ENCODE measurements around the gene SPPL3.
"Not testable (repeated sequence)": the region's sequence is repeated elsewhere in the genome, so short reads cannot be mapped to it uniquely, and the experiment has no call there.

The SPPL3 gene

DNA sequence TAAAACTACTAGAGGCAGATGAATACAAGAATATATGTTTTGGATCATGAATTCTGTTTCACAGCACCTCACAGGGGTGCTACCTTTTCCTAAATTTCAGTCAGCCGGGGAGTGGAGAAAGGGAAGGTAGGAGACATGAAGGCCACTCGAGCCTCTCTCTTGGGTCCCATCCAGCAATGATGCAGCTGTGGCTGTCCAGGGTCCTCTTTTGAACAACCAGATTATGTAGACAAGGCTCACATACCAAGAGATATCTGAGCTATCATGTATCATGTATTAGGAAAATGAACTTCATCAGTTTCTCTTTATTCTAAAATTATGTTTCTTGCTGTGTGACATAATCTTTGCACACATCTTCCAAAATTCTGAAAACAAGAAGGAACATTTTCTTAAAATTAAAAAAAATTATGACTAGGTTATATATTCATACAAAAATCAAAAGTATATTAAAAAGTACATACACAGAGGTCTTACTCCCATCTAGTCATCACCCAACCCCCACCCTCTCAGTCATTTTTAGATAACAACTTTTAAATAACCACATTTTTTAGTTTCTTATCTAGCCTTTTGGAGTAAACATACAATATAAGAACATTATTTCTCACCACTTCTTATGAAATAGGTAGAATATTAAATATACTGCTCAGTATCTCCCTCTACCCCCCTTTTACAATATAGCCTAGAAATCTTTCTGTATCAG, 89.8 kb downstream of the SPPL3 start:
- no peak for DNase-seq

DNA sequence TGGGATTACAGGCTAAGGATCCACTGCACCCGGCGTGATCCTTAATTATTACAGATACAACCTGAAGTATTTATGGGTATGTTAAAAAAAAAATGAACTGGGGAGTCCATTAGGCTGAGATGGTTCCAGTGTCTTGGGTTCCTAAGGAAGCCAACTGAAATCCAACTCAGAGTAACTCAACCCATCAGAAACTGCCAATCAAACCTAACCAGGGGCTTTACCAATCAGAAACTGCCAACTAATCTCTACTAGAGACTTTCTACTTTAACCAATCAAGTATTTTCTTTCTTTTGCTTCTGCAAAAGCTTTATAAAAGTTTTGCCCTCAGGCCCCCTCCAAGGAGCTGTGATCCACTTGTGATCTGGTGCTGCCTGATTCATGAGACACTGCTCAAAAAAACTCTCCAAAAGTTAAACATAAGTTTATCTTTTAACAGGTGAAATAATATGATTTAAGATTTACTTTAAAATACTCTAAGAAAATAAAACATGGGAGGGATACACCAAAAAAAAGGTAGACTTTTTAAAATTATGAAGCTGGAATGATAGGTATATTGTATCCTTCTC, 90.5 kb downstream of the SPPL3 start:
- DNase-seq, result no peak

DNA sequence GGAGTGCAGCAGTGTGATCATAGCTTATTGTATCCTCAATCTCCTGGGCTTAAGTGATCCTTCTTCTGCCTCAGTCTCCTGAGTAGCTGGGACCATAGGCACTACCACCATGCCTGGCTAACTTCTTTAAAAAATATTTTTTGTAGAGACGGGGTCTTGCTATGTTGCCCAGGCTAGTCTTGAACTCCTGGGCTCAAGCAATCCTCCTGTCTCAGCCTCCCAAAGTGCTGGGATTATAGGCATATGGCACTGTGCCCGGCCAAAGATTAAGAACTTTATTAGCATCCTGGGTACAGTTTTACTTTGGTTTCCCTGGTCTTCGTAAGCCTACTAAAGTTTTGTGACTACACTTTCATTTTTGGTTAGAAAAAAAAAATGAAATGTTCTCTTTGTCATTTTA, 94.1 kb downstream of the SPPL3 start:
- no peak for DNase-seq

DNA sequence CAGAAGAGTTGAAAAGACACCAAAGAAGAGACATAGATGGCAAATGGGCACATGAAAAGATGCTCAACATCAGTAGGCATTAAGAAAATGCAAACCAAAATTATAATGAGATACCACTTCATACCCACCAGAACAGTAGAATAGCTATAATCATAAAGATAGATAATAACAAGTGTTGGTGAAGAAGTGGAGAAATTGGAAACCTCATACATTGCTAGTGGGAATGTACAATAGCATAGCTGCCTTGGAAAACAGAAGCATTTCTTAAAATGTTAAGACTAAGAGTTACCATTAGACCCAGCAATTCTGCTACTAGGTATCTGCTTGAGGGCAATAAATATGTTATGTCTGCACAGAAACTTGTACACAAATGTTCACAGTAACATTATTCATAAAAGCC, 99.7 kb downstream of the SPPL3 start:
- DNase-seq, result no peak

DNA sequence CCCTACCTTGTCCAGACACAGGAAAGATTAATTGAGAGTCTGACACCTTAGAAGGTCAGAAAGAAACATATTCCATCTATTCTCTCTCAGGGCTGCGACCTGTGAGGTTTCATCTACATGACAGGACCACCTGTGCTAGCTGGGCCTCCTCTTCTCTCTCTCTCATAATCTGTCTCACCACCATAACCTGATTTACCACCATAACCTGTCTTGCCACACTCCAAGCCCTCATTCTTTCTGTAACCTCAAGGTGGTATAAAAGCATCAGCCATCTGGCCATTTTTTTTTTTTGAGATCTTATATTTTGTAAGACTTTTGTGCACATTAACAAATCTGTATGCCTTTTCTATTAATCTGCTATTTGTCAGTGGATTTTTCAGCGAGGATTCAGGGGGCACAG, 103.0 kb downstream of the SPPL3 start:
- no peak for DNase-seq

DNA sequence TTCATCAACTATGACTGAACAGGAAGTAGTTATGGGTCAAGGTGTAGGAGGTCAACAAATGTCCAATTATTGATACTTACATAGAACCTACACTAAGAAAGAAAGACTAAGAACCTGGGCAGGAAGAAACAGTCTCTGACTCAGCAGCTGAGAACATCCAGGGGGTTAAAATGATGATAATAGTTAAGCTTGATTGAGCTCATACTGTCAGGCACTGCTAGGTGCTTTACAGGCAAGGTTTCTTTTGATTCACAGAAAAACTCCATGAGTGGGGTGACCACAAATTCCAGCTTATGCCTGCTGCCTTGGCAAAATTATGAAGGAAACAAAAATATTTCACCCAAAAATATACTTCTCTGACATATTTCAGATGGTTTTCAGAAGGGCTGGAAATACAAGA, 103.5 kb downstream of the SPPL3 start:
- no peak for DNase-seq

DNA sequence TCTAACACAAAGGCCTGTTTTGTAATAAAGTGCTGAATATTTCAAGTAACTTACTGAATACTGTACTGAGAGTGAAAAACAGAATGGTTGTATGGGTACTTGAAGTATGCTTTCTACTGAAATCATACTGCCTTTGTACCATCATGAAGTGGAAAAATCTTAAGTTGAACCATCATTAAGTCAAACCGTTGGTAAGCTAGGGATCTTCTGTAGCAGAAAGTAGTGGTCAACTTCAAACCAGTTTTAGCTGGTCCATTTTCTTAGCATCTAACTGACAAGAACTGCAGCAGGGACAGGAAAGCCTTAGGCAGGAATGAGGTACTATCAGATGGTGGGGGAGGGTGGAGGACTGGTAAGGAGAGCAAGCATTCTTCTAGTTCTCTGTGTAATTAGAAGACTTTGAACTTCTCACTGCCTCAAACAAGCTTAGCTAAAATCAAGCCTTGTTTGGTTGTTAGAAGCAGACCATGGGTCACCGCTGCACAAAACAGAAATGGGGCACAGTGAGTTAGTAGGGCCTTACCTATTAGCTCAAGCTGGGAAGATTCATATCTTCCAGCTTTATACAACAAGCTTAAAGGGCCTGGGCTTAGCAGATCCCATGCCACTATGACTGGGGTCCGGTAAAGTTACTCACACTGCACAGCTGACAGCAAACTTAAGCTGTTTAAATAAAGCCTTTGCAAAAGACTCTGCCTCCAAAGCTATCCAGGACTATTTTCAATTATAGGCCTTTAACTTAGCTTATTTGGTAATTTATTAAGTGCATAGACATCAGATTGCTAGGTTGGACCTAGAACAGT, 104.7 kb downstream of the SPPL3 start:
- DNase-seq, result no peak

DNA sequence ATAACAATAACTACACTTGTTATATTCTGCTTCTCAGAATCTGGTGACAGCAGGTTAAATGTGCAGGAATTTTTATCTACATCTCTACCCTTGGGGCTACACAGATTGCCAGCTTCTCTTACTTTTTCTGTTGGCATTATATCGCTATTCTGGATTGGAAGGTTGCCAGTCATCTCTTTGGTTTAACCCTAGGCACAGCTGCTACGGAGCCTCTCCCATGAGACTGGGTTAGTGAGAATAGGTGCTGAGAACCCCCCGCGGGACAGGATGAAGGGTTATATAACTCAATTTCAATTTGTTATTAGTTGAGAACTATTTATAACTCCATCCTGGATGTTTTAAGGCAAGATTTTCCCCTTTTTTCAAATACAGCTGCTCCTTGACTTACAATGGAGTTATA, 105.5 kb downstream of the SPPL3 start:
- DNase-seq, result no peak

DNA sequence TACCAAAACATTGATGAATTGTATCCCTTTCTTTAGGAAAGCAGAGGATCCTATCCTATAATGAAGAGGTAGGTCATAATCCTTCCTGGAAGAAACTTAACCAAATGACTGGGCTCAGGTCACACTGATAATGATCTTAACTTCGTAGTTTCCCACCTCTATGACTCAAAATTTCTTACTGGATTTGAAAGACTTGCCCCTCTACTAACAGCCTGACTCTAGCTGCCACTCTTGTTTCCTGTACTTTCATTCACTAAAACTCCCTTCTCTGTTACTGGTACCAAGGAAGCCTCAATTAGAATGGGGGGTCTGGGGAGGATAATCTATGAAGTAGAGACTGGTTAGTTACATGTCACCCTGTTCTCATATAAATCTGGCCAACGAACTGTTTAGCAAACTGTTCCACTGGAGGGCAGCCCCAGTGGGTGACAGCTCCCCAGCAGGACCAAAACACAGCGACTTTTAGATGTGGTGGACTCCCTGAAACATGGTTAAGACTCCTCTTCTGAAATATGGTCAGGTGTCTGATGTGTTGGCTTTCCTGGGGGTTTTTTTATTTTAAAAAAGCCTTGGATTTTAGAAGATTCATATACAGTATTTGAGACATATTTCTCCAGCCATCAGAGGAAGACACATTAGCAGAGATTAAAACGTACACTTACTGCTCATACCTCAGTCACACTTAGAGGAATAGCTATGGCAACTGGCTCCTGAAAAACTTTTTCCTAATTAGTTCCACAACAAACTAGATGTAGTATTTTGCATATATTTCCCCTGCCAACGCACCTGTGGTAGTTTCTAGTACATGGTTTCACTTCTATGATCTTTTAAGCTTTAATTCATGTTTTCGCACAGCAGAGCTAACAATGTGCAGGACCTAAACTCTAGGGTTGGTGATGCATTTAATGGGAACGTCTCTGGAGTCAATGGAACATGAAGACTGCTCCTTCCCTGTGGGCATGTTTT, 106.2 kb downstream of the SPPL3 start:
- DNase-seq, result no peak

DNA sequence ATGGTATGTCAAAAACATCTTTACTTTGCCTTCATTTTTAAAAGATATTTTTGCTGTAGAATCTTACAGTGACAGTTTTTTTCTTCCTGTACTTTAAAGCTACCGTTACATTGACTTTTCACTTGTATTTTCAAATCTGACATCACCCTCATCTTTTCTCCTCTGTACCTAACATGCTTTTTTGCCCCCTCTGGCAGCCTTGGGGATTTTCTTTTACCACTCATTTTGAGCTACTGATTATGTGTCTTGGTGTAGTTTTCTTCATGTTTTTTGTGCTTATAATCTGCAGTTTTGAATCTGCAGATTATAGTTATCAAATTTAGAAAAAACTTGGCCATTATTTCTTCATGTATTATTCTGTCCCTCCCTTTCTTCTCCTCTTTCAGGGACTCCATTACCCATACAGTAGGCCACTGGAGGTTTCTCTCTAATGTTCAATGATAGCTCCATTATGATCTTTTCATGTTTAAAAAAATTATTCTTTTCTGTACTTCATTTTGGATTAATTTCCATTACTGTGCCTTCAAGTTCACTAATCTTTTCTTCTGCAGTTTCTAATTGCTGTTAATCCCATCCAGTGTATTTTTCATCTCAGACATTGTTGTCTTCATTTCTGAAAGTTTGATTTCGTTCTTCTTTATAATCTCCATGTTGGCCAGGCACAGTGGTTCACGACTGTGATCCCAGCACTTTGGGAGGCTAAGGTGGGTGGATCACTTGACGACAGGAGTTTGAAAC, 108.5 kb downstream of the SPPL3 start:
- DNase-seq, result no peak

DNA sequence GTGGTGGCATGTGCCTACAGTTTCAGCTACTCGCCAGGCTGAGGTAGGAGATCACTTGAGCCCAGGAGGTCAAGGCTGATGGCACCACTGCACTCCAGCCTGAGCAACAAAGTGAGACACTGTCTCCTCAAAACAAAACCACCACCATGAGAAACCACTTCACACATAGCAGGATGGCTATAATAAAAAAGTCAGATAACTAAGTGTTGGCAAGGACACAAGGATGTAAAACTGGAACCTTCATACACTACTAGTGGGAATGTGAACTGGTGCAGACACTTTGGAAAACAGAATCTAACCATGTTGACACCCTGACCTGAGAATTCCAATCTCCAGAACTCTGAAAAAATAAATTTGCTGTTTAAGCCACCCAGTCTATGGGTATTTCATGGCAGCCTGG, 110.8 kb downstream of the SPPL3 start:
- DNase-seq, result no peak

DNA sequence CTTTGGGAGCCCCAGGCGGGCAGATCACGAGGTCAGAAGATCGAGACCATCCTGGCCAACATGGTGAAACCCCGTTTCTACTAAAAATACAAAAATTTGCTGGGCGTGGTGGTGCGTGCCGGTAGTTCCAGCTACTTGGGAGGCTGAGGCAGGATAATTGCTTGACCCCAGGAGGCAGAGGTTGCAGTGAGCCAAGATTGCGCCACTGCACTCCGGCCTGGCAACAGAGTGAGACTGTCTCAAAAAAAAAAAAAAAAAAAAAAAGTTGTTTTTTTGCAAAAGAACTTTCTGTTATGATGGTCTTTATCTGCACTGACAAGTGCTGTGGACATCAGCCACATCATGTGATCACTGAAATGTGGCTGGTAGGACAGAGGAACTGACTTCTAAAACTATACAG, 111.7 kb downstream of the SPPL3 start:
- DNase-seq, result not testable (repeated sequence)

DNA sequence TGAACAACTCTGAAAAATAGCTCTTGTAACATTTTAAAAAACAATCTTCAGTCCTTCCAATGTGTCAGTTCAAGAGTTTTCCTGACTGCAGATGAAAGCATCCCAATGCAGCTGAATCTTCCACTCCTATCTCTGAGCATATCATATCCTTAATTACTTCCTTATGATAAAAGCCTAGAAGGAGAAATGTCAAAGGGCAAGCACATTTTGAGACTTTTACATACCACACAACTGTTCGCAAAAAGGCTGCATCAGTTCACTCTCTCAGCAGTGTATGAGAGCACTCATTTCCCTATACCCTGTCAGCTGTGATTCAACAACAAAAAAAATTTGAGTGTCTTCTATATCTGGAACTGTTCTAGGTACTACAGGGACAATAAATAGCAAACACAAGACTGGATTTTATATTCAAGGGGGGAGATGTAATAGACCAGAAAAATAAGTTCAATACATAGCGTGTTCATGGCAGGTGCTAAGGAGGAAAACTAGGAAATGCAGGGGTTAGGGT, 112.4 kb downstream of the SPPL3 start:
- DNase-seq, result no peak

DNA sequence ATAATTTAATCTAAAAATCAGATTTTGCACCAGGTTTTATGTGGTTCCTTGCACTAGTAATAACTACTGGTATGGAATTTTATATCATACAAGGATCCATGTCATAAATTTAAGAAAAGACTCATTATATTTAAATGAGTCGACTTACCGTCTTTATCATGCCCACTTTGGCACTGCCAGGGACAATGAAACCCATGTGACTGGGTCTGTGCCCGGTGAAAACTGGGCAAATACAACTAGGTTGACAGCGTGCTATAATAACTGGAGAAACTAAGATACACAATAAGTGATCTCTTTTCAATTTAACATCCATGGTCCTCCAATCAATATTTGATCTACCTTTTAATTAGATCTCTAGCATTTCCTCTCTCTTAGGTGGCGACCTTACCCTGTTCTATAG, 114.0 kb downstream of the SPPL3 start:
- DNase-seq, result no peak

DNA sequence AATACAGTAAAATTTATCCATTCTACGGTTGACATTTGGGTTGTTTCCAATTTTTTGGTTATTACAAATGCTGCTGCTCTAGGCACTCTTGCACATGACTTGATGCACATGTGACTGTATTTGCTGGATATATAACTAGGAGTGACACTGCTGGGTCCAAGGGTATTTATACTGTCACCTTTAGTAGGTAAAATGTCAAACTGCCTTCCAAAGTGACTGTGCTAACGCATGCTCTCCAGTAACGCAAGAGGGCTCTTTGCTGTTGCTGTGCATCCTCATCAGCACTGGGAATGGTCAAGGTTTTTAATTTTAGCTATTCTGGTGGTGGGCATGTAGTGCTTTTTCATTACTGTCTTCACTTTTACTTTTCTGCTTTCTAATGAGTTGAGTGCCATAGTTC, 116.3 kb downstream of the SPPL3 start:
- DNase-seq, result no peak

DNA sequence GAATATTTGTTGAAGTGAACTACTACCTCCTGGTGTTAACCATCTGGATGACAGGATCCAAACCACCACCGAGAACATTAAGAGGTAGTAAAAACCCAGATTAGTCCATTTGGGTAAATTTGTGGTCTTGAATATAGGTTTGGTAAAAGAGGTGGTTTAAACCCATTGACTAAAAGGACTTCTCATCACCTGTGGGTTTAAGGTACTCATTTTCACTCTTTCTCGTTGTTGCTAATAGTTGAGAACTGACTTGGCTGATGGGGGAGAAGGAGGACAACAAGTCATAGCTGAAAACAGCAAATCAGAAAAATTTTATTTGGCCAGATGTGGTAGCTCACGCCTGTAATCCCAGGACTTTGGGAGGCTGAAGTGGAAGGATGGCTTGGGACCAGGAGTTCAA, 119.4 kb downstream of the SPPL3 start:
- DNase-seq, result no peak

DNA sequence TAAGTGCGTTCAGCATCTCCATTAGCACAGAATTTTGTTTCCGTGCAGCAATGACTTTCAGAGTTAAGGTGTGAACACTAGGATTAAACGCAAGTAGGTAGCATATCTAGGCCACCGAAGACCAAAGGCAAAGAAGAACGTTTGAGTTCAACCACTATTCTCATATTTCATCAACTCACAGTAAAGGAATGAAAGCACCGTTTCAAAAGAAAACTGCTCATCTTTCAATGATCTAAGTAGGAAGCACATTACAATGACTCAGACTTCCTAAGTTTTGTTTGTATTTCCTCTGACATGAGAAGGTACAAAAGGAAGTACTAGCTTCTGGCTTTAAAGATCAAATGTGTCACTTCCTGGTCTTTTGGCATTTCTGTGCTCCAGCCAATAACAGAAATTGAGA, 121.0 kb downstream of the SPPL3 start:
- peak; percentile 77 for DNase-seq

DNA sequence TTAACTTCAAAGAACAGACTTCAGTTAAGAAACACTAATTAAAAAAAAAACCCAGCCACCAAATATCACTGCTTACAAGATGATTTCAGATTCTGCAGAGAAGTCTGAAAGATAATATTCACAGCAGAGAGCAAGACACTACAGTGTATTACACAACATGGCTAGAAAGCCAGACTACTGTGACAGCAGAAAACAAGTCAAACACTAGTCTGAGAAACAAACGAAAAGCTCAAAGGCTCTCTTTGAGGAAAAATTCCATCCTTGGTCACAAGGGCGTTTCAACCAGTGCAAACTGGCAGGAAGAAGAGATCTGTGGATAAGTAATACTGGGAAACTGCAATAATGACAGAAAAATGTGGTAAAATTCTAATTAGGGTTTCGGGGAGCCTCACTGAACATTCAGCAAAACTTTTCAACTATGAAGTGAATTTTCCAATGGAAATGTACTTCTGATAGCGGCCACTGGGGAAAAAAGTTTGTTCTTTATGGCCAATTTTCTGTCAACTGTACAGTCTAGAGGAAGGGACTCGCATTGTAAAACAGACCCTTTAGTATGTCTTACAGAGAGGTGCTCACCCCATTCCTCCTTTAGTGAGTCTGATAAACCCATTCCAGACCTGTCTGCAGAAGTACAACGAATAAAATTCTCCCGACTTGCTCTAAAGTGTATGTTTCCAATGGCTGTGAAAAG, 128.2 kb downstream of the SPPL3 start:
- DNase-seq, result no peak

DNA sequence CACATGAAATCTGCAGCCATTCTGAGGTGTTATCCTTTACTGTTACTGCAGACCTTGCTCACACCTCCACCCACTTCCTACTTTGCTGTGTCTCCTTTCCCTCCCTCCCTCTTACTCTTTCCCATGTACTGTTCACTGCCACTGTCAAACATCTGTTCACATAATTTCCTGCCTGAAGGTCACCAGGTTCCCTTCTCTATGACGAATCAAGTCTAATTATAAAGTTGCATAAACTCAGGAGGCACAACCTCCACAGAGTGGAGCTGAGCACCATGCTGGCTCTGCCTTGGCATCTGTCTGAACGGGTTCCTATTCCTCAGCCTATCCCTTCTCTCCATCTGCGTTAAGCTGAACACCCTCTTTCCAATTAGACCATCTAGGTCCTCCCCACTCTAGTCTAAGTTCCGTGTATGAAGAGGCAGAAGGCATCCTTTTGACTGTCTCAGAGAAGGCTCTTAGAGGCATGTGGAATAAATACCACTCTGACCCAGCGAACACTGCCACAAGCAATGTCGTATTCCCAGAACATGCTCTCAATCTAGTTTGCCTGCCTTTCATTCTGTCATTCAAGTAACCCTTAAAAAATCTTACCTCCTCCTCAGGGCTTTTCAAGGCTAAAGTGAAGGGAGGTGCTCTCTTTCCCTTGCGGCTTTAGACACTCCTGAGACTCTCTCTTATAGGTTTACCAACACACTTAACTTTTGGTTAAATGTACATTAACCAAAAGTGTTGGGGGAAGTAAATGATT, 129.8 kb downstream of the SPPL3 start:
- no peak for DNase-seq

DNA sequence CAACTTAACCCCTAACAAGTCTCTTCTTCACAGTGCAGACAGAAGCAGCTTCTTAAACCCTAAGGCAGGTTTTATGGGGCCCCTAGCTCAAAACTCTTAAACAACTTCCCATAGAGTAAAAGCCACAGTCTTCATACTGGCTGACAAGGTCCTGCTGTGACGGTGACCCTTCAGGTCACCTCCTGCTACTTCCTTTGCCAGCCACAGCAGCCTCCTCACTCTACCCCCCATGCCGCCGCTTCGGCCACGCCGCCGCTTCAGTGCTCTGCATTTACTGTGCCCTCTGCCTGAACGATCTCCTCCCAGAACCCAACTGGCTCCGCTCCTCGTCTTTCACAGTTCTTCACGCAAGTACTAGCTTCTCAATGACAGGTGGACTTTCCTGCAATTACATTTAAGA, 133.1 kb downstream of the SPPL3 start:
- no peak for DNase-seq
